IMR-90 (cell line): ENCODE data around the gene GTF3C1. TPM values are rescaled to one million over a fixed set of nuclear protein-coding genes. Genes with fewer than 3 reads are reported as not detected.

ENCODE experiments used
- ATAC-seq: fragments of 200-7000 bp; cut with Tn5 transposase; 2 replicates; pipeline ENCODE4 v1.9.1; 2020; ENCODE audit warnings: low read depth, mild to moderate bottlenecking, moderate library complexity
- BruUV-seq: library from RNA; stranded (reverse); fragments of 400-500 nt; replicated peaks from 2 replicates; lab custom pipeline; 2021; lab: Mats Ljungman, UMichigan
- CTCF ChIA-PET: fragments of 300-600 bp; formaldehyde crosslinking; extraction: SDS; loops from one replicate; lab custom pipeline; 2021; ENCODE audit warnings: antibody characterized with exemption; lab: Yijun Ruan, JAX
- POLR2A ChIA-PET: fragments of 300-600 bp; sonication (Branson Sonifier 250); formaldehyde crosslinking; loops from one replicate; lab custom pipeline; 2022; ENCODE audit warnings: antibody characterized with exemption; ENCODE audit not compliant: unreplicated experiment; lab: Charles Lee
- DNase-seq: peaks from one replicate; pipeline ENCODE4 v3.0.0; 2013
- H2AFZ ChIP-seq: replicated peaks from 2 replicates; pipeline ENCODE3; 2013; ENCODE audit warnings: low read length, mild to moderate bottlenecking; ENCODE audit not compliant: poor library complexity
- H2AK5ac ChIP-seq: 2 replicates; pipeline ENCODE4 v1.6.1; 2013; ENCODE audit warnings: low read depth, low read length, inconsistent platforms
- H2AK9ac ChIP-seq: replicated peaks from 2 replicates; pipeline ENCODE3; 2013; ENCODE audit warnings: mild to moderate bottlenecking, low read depth, low read length, moderate library complexity; ENCODE audit not compliant: poor library complexity
- H2BK120ac ChIP-seq: 2 replicates; pipeline ENCODE4 v1.6.1; 2013; ENCODE audit warnings: low read depth, low read length, inconsistent platforms
- H2BK15ac ChIP-seq: 3 replicates; pipeline ENCODE4 v1.6.1; 2013; ENCODE audit warnings: low read depth, low read length, inconsistent platforms
- H2BK20ac ChIP-seq: 2 replicates; pipeline ENCODE4 v1.6.1; 2013; ENCODE audit warnings: low read depth, mild to moderate bottlenecking, inconsistent platforms, low read length, moderate library complexity
- H2BK5ac ChIP-seq: 2 replicates; pipeline ENCODE4 v1.6.1; 2013; ENCODE audit warnings: mild to moderate bottlenecking, low read depth, low read length, inconsistent platforms; ENCODE audit not compliant: poor library complexity, severe bottlenecking
- H3K14ac ChIP-seq: replicated peaks from 2 replicates; pipeline ENCODE4 v1.6.1; 2013; ENCODE audit warnings: low read depth, low read length, inconsistent platforms
- H3K18ac ChIP-seq: 2 replicates; pipeline ENCODE4 v1.6.1; 2013; ENCODE audit warnings: low read depth, low read length, control low read depth
- H3K23ac ChIP-seq: 2 replicates; pipeline ENCODE4 v1.6.1; 2013; ENCODE audit warnings: low read depth, low read length, inconsistent platforms
- H3K27ac ChIP-seq: 2 replicates; pipeline ENCODE4 v1.5.1; 2013; ENCODE audit warnings: mild to moderate bottlenecking, control low read depth, low read length; ENCODE audit not compliant: insufficient read depth
- H3K27me3 ChIP-seq: 2 replicates; pipeline ENCODE4 v1.6.1; 2013; ENCODE audit warnings: low read length; ENCODE audit not compliant: control insufficient read depth, insufficient read depth
- H3K36me3 ChIP-seq: 2 replicates; pipeline ENCODE4 v1.6.1; 2013; ENCODE audit warnings: low read length, mixed read lengths; ENCODE audit not compliant: control insufficient read depth, insufficient read depth
- H3K4ac ChIP-seq: 2 replicates; pipeline ENCODE4 v1.6.1; 2013; ENCODE audit warnings: low read depth, low read length, inconsistent platforms
- H3K4me1 ChIP-seq: 2 replicates; pipeline ENCODE4 v1.6.1; 2013; ENCODE audit warnings: low read length, mixed read lengths; ENCODE audit not compliant: control insufficient read depth, insufficient read depth
- H3K4me2 ChIP-seq: 2 replicates; pipeline ENCODE4 v1.6.1; 2013; ENCODE audit warnings: low read depth, mild to moderate bottlenecking, control low read depth, low read length, moderate library complexity
- H3K4me3 ChIP-seq: 2 replicates; pipeline ENCODE4 v1.5.1; 2013; ENCODE audit warnings: low read depth, mild to moderate bottlenecking, control low read depth, low read length, moderate library complexity; ENCODE audit not compliant: insufficient read depth
- H3K56ac ChIP-seq: 2 replicates; pipeline ENCODE4 v1.6.1; 2013; ENCODE audit warnings: low read length, inconsistent platforms; ENCODE audit not compliant: insufficient read depth; ENCODE audit errors: extremely low read depth
- H3K79me1 ChIP-seq, 2 experiments: 2 replicates each; pipeline ENCODE4 v1.6.1; 2013; ENCODE audit warnings: low read length in 2 of 2, inconsistent platforms in 1 of 2, low read depth in 1 of 2
- H3K9ac ChIP-seq: 2 replicates; pipeline ENCODE4 v1.6.1; 2013; ENCODE audit warnings: low read depth, low read length, control low read depth
- H3K9me1 ChIP-seq: 2 replicates; pipeline ENCODE4 v1.6.1; 2013; ENCODE audit warnings: low read length, inconsistent platforms; ENCODE audit not compliant: insufficient read depth
- H3K9me3 ChIP-seq: 2 replicates; pipeline ENCODE4 v1.6.1; 2013; ENCODE audit warnings: low read length; ENCODE audit not compliant: control insufficient read depth, insufficient read depth
- H4K20me1 ChIP-seq: 2 replicates; pipeline ENCODE4 v1.6.1; 2013; ENCODE audit warnings: low read length, inconsistent platforms; ENCODE audit not compliant: insufficient read depth
- H4K5ac ChIP-seq: 2 replicates; pipeline ENCODE4 v1.6.1; 2013; ENCODE audit warnings: mild to moderate bottlenecking, low read depth, low read length, control low read depth
- H4K8ac ChIP-seq, 2 experiments: 2 replicates each; pipeline ENCODE4 v1.6.1; 2013; ENCODE audit warnings: low read depth in 2 of 2, low read length in 2 of 2, control low read depth in 1 of 2, inconsistent platforms in 1 of 2
- H4K91ac ChIP-seq: 2 replicates; pipeline ENCODE4 v1.6.1; 2013; ENCODE audit warnings: low read depth, low read length, inconsistent platforms; ENCODE audit not compliant: insufficient read depth
- BHLHE40 ChIP-seq: fragments of 150-350 bp; IDR thresholded peaks from 2 replicates; pipeline ENCODE4 v1.6.1; 2016; ENCODE audit warnings: mild to moderate bottlenecking, low read depth, low read length
- CHD1 ChIP-seq: IDR thresholded peaks from 2 replicates; pipeline ENCODE4 v1.6.1; 2012; ENCODE audit warnings: low read depth, low read length, improper control_type of control experiment
- FOS ChIP-seq: fragments of 150-350 bp; IDR thresholded peaks from 2 replicates; pipeline ENCODE4 v1.6.1; 2016; ENCODE audit warnings: low read depth, low read length
- MAFK ChIP-seq: IDR thresholded peaks from 2 replicates; pipeline ENCODE4 v1.6.1; 2012; ENCODE audit warnings: low read depth, low read length, improper control_type of control experiment
- MAZ ChIP-seq: IDR thresholded peaks from 2 replicates; pipeline ENCODE4 v1.6.1; 2012; ENCODE audit warnings: low read depth, mild to moderate bottlenecking, low read length, improper control_type of control experiment, moderate library complexity, borderline replicate concordance
- POLR2A ChIP-seq: IDR thresholded peaks from 2 replicates; pipeline ENCODE4 v1.6.1; 2012; ENCODE audit warnings: mild to moderate bottlenecking, low read depth, low read length
- RAD21 ChIP-seq: IDR thresholded peaks from 2 replicates; pipeline ENCODE4 v1.6.1; 2012; ENCODE audit warnings: low read length, improper control_type of control experiment
- RCOR1 ChIP-seq: IDR thresholded peaks from 2 replicates; pipeline ENCODE4 v1.6.1; 2012; ENCODE audit warnings: mild to moderate bottlenecking, low read length, improper control_type of control experiment; ENCODE audit not compliant: insufficient replicate concordance
- RFX5 ChIP-seq: IDR thresholded peaks from 2 replicates; pipeline ENCODE4 v1.8.0; 2012; ENCODE audit warnings: low read depth, mild to moderate bottlenecking, low read length, moderate library complexity
- WGBS, 2 experiments: methylation state at CpG; one replicate each; pipeline versions ENCODE4 v1.1.5 to v1.1.7; 2013; ENCODE audit warnings: missing lambda C conversion rate in 2 of 2; ENCODE audit not compliant: insufficient read length in 1 of 2; ENCODE audit errors: extremely low coverage in 2 of 2; 5-methylcytosine and 5-hydroxymethylcytosine counted together
- dilution Hi-C: fragments of 300-500 bp; cut with HindIII; formaldehyde crosslinking; loops from one replicate; pipeline ENCODE4 v1.14.3; 2018; ENCODE audit warnings: low sequenced_read_pairs; ENCODE audit not compliant: unreplicated experiment
- in situ Hi-C: fragments of 300-500 bp; cut with MboI; formaldehyde crosslinking; loops from 3 replicates; pipeline ENCODE4 v1.14.3; 2019; ENCODE audit warnings: low sequenced_read_pairs, inconsistent platforms, mixed read lengths
- intact Hi-C: fragments of 100-400 bp; cut with micrococcal nuclease; formaldehyde crosslinking; loops from 2 replicates; pipeline ENCODE4 v1.10.0; 2022
- polyA plus RNA-seq, 3 experiments: library from polyadenylated mRNA; depleted of rRNA; stranded (reverse); fragments of >200 nt; gene quantifications; 2 replicates each; pipeline ENCODE4 v1.2.3, GENCODE V29; 2012; ENCODE audit warnings: low replicate concordance in 1 of 3
- total RNA-seq: library from RNA; depleted of rRNA; stranded (reverse); fragments of >200 nt; gene quantifications from 2 replicates; pipeline ENCODE4 v1.2.3, GENCODE V29; 2012
- TF ChIP-seq, protein P1 (sequence below): conservative IDR thresholded peaks from 2 replicates; pipeline ENCODE4 v1.5.1; 2012; ENCODE audit warnings: mild to moderate bottlenecking, low read depth, low read length, improper control_type of control experiment
- TF ChIP-seq, protein P2 (sequence below): fragments of 150-350 bp; IDR thresholded peaks from 2 replicates; pipeline ENCODE4 v1.6.1; 2016; ENCODE audit warnings: low read depth, mild to moderate bottlenecking, low read length, moderate library complexity, borderline replicate concordance
- TF ChIP-seq, protein P3 (sequence below): fragments of 150-350 bp; IDR thresholded peaks from 2 replicates; pipeline ENCODE4 v1.6.1; 2017; ENCODE audit warnings: mild to moderate bottlenecking, antibody characterized with exemption, low read length, low read depth

GTF3C1 gene
- total and polyA plus RNA-seq, 2 of the 4 experiments (the other 2 are of a cell fraction): 50.8 to 68.1 TPM

DNA sequence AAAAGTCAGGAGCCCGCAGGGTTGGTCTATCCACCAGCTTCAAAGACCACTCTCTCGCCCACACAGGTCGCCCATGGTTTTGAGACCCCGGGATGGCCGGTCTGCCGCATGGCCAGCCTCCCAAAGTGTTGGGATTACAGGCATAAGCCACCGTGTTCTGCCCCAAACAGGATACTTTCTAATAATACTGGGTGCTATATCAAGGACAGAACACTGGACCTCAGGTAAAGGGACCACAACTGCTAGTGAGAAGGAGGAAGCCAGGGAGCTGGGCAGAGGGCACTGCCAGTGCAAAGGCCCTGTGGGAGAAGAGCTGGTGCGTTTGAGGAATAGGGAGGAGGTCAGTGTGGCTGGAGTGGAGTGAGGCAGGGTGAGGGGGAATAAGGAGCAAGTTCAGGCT is 113.6 kb downstream of the GTF3C1 start:
- dilution Hi-C loops: no loop called here
- WGBS, 2 experiments: 87% methylated on average over 3 of the region's 8 CpGs; no CpG with 5 or more reads in 1 of the 2 experiments
- Histone ChIP-seq H3K18ac (no peak overlapping the region), H3K4me1 (peaks cover 8% of the 10 kb centered on the region), H3K9me1 (peaks cover 12% of the 10 kb centered on the region), H2BK120ac (no peak overlapping the region), H3K27me3 (no peaks in the 10 kb centered on the region), H2AFZ (no peak overlapping the region), H3K4me3 (no peak overlapping the region), H3K23ac (no peak overlapping the region), H2BK5ac (no peak overlapping the region), H3K79me1 (no peaks in the 10 kb centered on the region), H4K8ac (no peak overlapping the region), H2AK5ac (no peak overlapping the region), H3K9ac (no peak overlapping the region), H3K4ac (no peak overlapping the region), H3K14ac (no peak overlapping the region), H4K91ac (no peak overlapping the region), H2BK15ac (no peak overlapping the region), H3K56ac (no peak overlapping the region), H2AK9ac (no peak overlapping the region), H4K5ac (no peak overlapping the region), H4K20me1 (no peaks in the 10 kb centered on the region), H2BK20ac (no peak overlapping the region; the same call in 1 of the 2 replicates), H3K4me2 (no peak overlapping the region), H3K36me3 (no peaks in the 10 kb centered on the region), H3K27ac (no peak overlapping the region), H3K9me3 (no peaks in the 10 kb centered on the region)
- TF ChIP-seq RAD21: no peak
- no peak for TF ChIP-seq RFX5
- no peak for TF ChIP-seq MAFK
- TF ChIP-seq POLR2A: no peak
- no peak for TF ChIP-seq MAZ
- TF ChIP-seq, protein P1, sequence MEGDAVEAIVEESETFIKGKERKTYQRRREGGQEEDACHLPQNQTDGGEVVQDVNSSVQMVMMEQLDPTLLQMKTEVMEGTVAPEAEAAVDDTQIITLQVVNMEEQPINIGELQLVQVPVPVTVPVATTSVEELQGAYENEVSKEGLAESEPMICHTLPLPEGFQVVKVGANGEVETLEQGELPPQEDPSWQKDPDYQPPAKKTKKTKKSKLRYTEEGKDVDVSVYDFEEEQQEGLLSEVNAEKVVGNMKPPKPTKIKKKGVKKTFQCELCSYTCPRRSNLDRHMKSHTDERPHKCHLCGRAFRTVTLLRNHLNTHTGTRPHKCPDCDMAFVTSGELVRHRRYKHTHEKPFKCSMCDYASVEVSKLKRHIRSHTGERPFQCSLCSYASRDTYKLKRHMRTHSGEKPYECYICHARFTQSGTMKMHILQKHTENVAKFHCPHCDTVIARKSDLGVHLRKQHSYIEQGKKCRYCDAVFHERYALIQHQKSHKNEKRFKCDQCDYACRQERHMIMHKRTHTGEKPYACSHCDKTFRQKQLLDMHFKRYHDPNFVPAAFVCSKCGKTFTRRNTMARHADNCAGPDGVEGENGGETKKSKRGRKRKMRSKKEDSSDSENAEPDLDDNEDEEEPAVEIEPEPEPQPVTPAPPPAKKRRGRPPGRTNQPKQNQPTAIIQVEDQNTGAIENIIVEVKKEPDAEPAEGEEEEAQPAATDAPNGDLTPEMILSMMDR: no peak
- TF ChIP-seq, protein P2, sequence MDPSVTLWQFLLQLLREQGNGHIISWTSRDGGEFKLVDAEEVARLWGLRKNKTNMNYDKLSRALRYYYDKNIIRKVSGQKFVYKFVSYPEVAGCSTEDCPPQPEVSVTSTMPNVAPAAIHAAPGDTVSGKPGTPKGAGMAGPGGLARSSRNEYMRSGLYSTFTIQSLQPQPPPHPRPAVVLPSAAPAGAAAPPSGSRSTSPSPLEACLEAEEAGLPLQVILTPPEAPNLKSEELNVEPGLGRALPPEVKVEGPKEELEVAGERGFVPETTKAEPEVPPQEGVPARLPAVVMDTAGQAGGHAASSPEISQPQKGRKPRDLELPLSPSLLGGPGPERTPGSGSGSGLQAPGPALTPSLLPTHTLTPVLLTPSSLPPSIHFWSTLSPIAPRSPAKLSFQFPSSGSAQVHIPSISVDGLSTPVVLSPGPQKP: no peak
- TF ChIP-seq BHLHE40: no peak
- no peak for TF ChIP-seq CHD1
- TF ChIP-seq FOS: no peak
- TF ChIP-seq RCOR1: no peak
- TF ChIP-seq, protein P3, sequence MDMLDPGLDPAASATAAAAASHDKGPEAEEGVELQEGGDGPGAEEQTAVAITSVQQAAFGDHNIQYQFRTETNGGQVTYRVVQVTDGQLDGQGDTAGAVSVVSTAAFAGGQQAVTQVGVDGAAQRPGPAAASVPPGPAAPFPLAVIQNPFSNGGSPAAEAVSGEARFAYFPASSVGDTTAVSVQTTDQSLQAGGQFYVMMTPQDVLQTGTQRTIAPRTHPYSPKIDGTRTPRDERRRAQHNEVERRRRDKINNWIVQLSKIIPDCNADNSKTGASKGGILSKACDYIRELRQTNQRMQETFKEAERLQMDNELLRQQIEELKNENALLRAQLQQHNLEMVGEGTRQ: no peak
- in situ Hi-C loops: no loop called here
- DNase-seq: no peak
- ATAC-seq: no peak
- no TSS peak for BruUV-seq
- CTCF ChIA-PET: no interaction called here
- intact Hi-C loops: no loop called here
- POLR2A ChIA-PET: no interaction called here
